Stimulated activated CD8-positive, alpha-beta memory T cell treated with anti-CD3 and anti-CD28 coated beads, Interleukin-15, amount 100 ng/mL, for 48 hours (primary cell): ENCODE measurements around the gene SLC25A44.

ENCODE experiments used
- DNase-seq, 2 donors: peaks; one replicate each; pipeline ENCODE4 v3.0.0-alpha.2; 2020; ENCODE audit warnings: low read depth in 2 of 2

SLC25A44 gene

GRCh38 chr1:156241311-156241811 lies 47.5 kb downstream of the SLC25A44 start:
- DNase-seq, result no peak

- DNase-seq, result no peak
Observed at GRCh38 chr1:156241926-156242325, 48.0 kb downstream of the SLC25A44 start, which contains the start of gene BGLAP. BGLAP (plus strand) TSS chr1:156242184; CDS start chr1:156242232, 48 bp downstream.

GRCh38 chr1:156242738-156243137 lies 48.8 kb downstream of the SLC25A44 start:
- no peak for DNase-seq

- no peak for DNase-seq
Observed at GRCh38 chr1:156244126-156244525, 50.2 kb downstream of the SLC25A44 start.

- no peak for DNase-seq
Observed at GRCh38 chr1:156244712-156245111, 50.8 kb downstream of the SLC25A44 start.

- DNase-seq, result no peak
Observed at GRCh38 chr1:156245451-156246232, 51.7 kb downstream of the SLC25A44 start.

GRCh38 chr1:156246241-156246780 lies 52.4 kb downstream of the SLC25A44 start:
- DNase-seq, result no peak

- DNase-seq, result no peak
Observed at GRCh38 chr1:156246781-156247459, 53.0 kb downstream of the SLC25A44 start.

GRCh38 chr1:156247460-156248322 lies 53.8 kb downstream of the SLC25A44 start, which contains the start of gene PAQR6:
PAQR6 (minus strand) TSS chr1:156248056; CDS start chr1:156246731, 1,325 bp downstream.
- no peak for DNase-seq

GRCh38 chr1:156248323-156248683 lies 54.4 kb downstream of the SLC25A44 start:
- no peak for DNase-seq

GRCh38 chr1:156249593-156249992 lies 55.7 kb downstream of the SLC25A44 start:
- no peak for DNase-seq

- DNase-seq, result no peak
Observed at GRCh38 chr1:156251527-156251926, 57.6 kb downstream of the SLC25A44 start.

GRCh38 chr1:156253634-156254033 lies 59.7 kb downstream of the SLC25A44 start:
- no peak for DNase-seq

GRCh38 chr1:156257711-156258110 lies 63.8 kb downstream of the SLC25A44 start:
- no peak for DNase-seq

- DNase-seq, result no peak
Observed at GRCh38 chr1:156258859-156259258, 65.0 kb downstream of the SLC25A44 start.

GRCh38 chr1:156259805-156260204 lies 65.9 kb downstream of the SLC25A44 start:
- no peak for DNase-seq

GRCh38 chr1:156260896-156261295 lies 67.0 kb downstream of the SLC25A44 start:
- DNase-seq, result no peak
